Astrocyte (in vitro differentiated cells and primary cell): ENCODE results near the gene BLACAT1. TPM values are rescaled to one million over a fixed set of nuclear protein-coding genes. Genes with fewer than 3 reads are reported as not detected.
A peak's percentile ranks its signal among the peaks of the same experiment; 100 is the strongest.

Source experiments
- DNase-seq: peaks from one replicate; pipeline ENCODE4 v3.0.0-alpha.2; 2010; ENCODE audit warnings: low read depth
- FAIRE-seq: peaks from 2 replicates; lab custom pipeline; 2011; peaks lifted over from hg19 to GRCh38; lab: Jason Lieb, UNC
- H2AFZ ChIP-seq: 2 replicates; pipeline ENCODE4 v1.6.0; 2012; ENCODE audit warnings: low read depth, low read length, inconsistent platforms
- H3K27ac ChIP-seq: 2 replicates; pipeline ENCODE4 v1.5.1; 2011; ENCODE audit warnings: low read depth, low read length, inconsistent platforms
- H3K27me3 ChIP-seq: 2 replicates; pipeline ENCODE4 v1.6.0; 2011; ENCODE audit warnings: low read length, inconsistent platforms; ENCODE audit not compliant: insufficient read depth
- H3K36me3 ChIP-seq: 2 replicates; pipeline ENCODE4 v1.5.1; 2011; ENCODE audit warnings: low read length, inconsistent platforms; ENCODE audit not compliant: insufficient read depth
- H3K4me1 ChIP-seq: 2 replicates; pipeline ENCODE4 v1.5.1; 2011; ENCODE audit warnings: low read length, inconsistent platforms; ENCODE audit not compliant: insufficient read depth
- H3K4me2 ChIP-seq: 2 replicates; pipeline ENCODE4 v1.6.0; 2012; ENCODE audit warnings: low read length, inconsistent platforms
- H3K4me3 ChIP-seq: 2 replicates; pipeline ENCODE4 v1.5.1; 2011; ENCODE audit warnings: low read depth, mild to moderate bottlenecking, low read length, inconsistent platforms; ENCODE audit not compliant: insufficient read depth
- H3K79me2 ChIP-seq: 2 replicates; pipeline ENCODE4 v1.6.0; 2012; ENCODE audit warnings: mild to moderate bottlenecking, low read length, inconsistent platforms; ENCODE audit not compliant: insufficient read depth
- H3K9ac ChIP-seq: 2 replicates; pipeline ENCODE4 v1.6.0; 2012; ENCODE audit warnings: mild to moderate bottlenecking, low read length, inconsistent platforms
- H3K9me3 ChIP-seq: 2 replicates; pipeline ENCODE4 v1.5.1; 2012; ENCODE audit warnings: low read depth, mild to moderate bottlenecking, low read length, inconsistent platforms; ENCODE audit not compliant: insufficient read depth
- H4K20me1 ChIP-seq: 2 replicates; pipeline ENCODE4 v1.6.0; 2012; ENCODE audit warnings: low read length, inconsistent platforms; ENCODE audit not compliant: insufficient read depth
- H3K27ac Mint-ChIP-seq: one replicate; pipeline ENCODE4 v1.8.0; 2021; ENCODE audit warnings: mild to moderate bottlenecking, mixed read lengths; ENCODE audit not compliant: unreplicated experiment
- H3K27me3 Mint-ChIP-seq: one replicate; pipeline ENCODE4 v1.8.0; 2021; ENCODE audit warnings: low read depth, mixed read lengths; ENCODE audit not compliant: unreplicated experiment
- H3K36me3 Mint-ChIP-seq: one replicate; pipeline ENCODE4 v1.8.0; 2021; ENCODE audit warnings: low read depth, mixed read lengths; ENCODE audit not compliant: unreplicated experiment
- H3K4me1 Mint-ChIP-seq: one replicate; pipeline ENCODE4 v1.8.0; 2021; ENCODE audit warnings: low read depth, mixed read lengths; ENCODE audit not compliant: unreplicated experiment
- H3K4me3 Mint-ChIP-seq: one replicate; pipeline ENCODE4 v1.8.0; 2021; ENCODE audit warnings: mild to moderate bottlenecking, moderate library complexity, mixed read lengths; ENCODE audit not compliant: unreplicated experiment
- H3K9me3 Mint-ChIP-seq: one replicate; pipeline ENCODE4 v1.8.0; 2021; ENCODE audit warnings: mild to moderate bottlenecking, mixed read lengths; ENCODE audit not compliant: unreplicated experiment
- EZH2 ChIP-seq: IDR thresholded peaks from 2 replicates; pipeline ENCODE4 v1.6.1; 2012; ENCODE audit warnings: mild to moderate bottlenecking, low read length, inconsistent platforms; ENCODE audit not compliant: insufficient read depth
- total RNA-seq: library from RNA; stranded (reverse); gene quantifications from 2 replicates; pipeline ENCODE4 v1.2.1, GENCODE V29; 2021
- TF ChIP-seq, protein P1 (sequence below): IDR thresholded peaks from 2 replicates; pipeline ENCODE4 v1.5.1; 2011; ENCODE audit warnings: low read depth, mild to moderate bottlenecking, inconsistent platforms, low read length, moderate library complexity; ENCODE audit not compliant: insufficient read depth

Gene BLACAT1
- total RNA-seq, 1 donor from 2014 or later, result 2.2 TPM

GRCh38 chr1:205493241-205494085 lies 37.6 kb upstream of the BLACAT1 start:
- Histone ChIP-seq H3K27me3 (peaks cover 40% of the 10 kb centered on the region), H3K36me3 (no peaks in the 10 kb centered on the region), H4K20me1 (no peaks in the 10 kb centered on the region), H2AFZ (no peak overlapping the region), H3K9me3 (no peaks in the 10 kb centered on the region), H3K4me3 (no peak overlapping the region), H3K9ac (no peak overlapping the region), H3K79me2 (no peaks in the 10 kb centered on the region), H3K4me2 (peak overlapping the region; percentile 57), H3K27ac (no peak overlapping the region), H3K4me1 (peaks cover 15% of the 10 kb centered on the region)
- no peak overlapping the region for H3K4me3 Mint-ChIP-seq
- no peak overlapping the region for H3K27ac Mint-ChIP-seq
- DNase-seq (peak; percentile 74), FAIRE-seq (no peak)
- no peaks in the 10 kb centered on the region for H3K9me3 Mint-ChIP-seq
- H3K36me3 Mint-ChIP-seq, result no peaks in the 10 kb centered on the region
- peaks cover 25% of the 10 kb centered on the region for H3K4me1 Mint-ChIP-seq
- peaks cover 38% of the 10 kb centered on the region for H3K27me3 Mint-ChIP-seq
- TF ChIP-seq, protein P1, sequence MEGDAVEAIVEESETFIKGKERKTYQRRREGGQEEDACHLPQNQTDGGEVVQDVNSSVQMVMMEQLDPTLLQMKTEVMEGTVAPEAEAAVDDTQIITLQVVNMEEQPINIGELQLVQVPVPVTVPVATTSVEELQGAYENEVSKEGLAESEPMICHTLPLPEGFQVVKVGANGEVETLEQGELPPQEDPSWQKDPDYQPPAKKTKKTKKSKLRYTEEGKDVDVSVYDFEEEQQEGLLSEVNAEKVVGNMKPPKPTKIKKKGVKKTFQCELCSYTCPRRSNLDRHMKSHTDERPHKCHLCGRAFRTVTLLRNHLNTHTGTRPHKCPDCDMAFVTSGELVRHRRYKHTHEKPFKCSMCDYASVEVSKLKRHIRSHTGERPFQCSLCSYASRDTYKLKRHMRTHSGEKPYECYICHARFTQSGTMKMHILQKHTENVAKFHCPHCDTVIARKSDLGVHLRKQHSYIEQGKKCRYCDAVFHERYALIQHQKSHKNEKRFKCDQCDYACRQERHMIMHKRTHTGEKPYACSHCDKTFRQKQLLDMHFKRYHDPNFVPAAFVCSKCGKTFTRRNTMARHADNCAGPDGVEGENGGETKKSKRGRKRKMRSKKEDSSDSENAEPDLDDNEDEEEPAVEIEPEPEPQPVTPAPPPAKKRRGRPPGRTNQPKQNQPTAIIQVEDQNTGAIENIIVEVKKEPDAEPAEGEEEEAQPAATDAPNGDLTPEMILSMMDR, result no peak
- TF ChIP-seq EZH2, result no peak

GRCh38 chr1:205492774-205493173 lies 36.9 kb upstream of the BLACAT1 start:
- DNase-seq (no peak), FAIRE-seq (no peak)
- H3K36me3 Mint-ChIP-seq, result no peaks in the 10 kb centered on the region
- Histone ChIP-seq H4K20me1 (no peaks in the 10 kb centered on the region), H3K4me1 (peaks cover 15% of the 10 kb centered on the region), H2AFZ (no peak overlapping the region), H3K27ac (no peak overlapping the region), H3K79me2 (no peaks in the 10 kb centered on the region), H3K27me3 (peaks cover 39% of the 10 kb centered on the region), H3K36me3 (no peaks in the 10 kb centered on the region), H3K4me2 (peak overlapping the region; percentile 57), H3K9ac (no peak overlapping the region), H3K4me3 (no peak overlapping the region), H3K9me3 (no peaks in the 10 kb centered on the region)
- H3K4me3 Mint-ChIP-seq, result no peak overlapping the region
- peaks cover 25% of the 10 kb centered on the region for H3K4me1 Mint-ChIP-seq
- no peaks in the 10 kb centered on the region for H3K9me3 Mint-ChIP-seq
- no peak for TF ChIP-seq EZH2
- TF ChIP-seq, protein P1, result no peak
- H3K27ac Mint-ChIP-seq, result no peak overlapping the region
- peaks cover 41% of the 10 kb centered on the region for H3K27me3 Mint-ChIP-seq

- peaks cover 38% of the 10 kb centered on the region for H3K27me3 Mint-ChIP-seq
- DNase-seq (no peak), FAIRE-seq (no peak)
- Histone ChIP-seq H3K9me3 (no peaks in the 10 kb centered on the region), H3K4me2 (peak overlapping the region; percentile 12), H2AFZ (no peak overlapping the region), H4K20me1 (no peaks in the 10 kb centered on the region), H3K27me3 (peaks cover 33% of the 10 kb centered on the region), H3K27ac (no peak overlapping the region), H3K4me3 (no peak overlapping the region), H3K4me1 (peaks cover 15% of the 10 kb centered on the region), H3K9ac (no peak overlapping the region), H3K79me2 (no peaks in the 10 kb centered on the region), H3K36me3 (no peaks in the 10 kb centered on the region)
- no peaks in the 10 kb centered on the region for H3K9me3 Mint-ChIP-seq
- no peak for TF ChIP-seq EZH2
- TF ChIP-seq, protein P1, result no peak
- H3K36me3 Mint-ChIP-seq, result no peaks in the 10 kb centered on the region
- peak overlapping the region; percentile 14 for H3K4me3 Mint-ChIP-seq
- H3K27ac Mint-ChIP-seq, result peak overlapping the region; percentile 26
- peaks cover 25% of the 10 kb centered on the region for H3K4me1 Mint-ChIP-seq
These were observed 36.4 kb upstream of the BLACAT1 start for GRCh38 chr1:205492201-205492667.
